CD4-positive, alpha-beta T cell (primary cell): Measurements from ENCODE around the gene MOGAT3. TPM values are rescaled to one million over a fixed set of nuclear protein-coding genes. Genes with fewer than 3 reads are reported as not detected.

Source experiments
- ATAC-seq: fragments of 200-7000 bp; cut with Tn5 transposase; one replicate; pipeline ENCODE4 v1.10.0; 2022; ENCODE audit warnings: mild to moderate bottlenecking; ENCODE audit not compliant: poor library complexity
- CTCF ChIA-PET: fragments of 350-600 bp; sonication (Branson Sonifier 250); formaldehyde crosslinking; loops from one replicate; lab custom pipeline; 2021; ENCODE audit warnings: antibody characterized with exemption, inconsistent platforms; lab: Charles Lee
- POLR2A ChIA-PET: fragments of 350-600 bp; sonication (Branson Sonifier 250); formaldehyde crosslinking; loops from one replicate; lab custom pipeline; 2021; ENCODE audit warnings: antibody characterized with exemption, inconsistent platforms; lab: Charles Lee
- DNase-seq, 14 experiments: peaks; one replicate each; pipeline ENCODE4 v3.0.0-alpha.2; 2013 to 2020; ENCODE audit warnings: mixed read lengths in 2 of 14
- H3K27ac ChIP-seq, 2 donors: one replicate each; pipeline versions ENCODE4 v1.5.1 to v1.7.0; 2013; ENCODE audit warnings: low read length in 2 of 2, low read depth in 1 of 2, mild to moderate bottlenecking in 1 of 2
- H3K27me3 ChIP-seq, 2 experiments: 1 replicate in 1 of 2; 2 replicates in 1 of 2; pipeline versions ENCODE4 v1.6.1 to v1.7.0; 2013; ENCODE audit warnings: low read length in 2 of 2, control low read depth in 1 of 2, mild to moderate bottlenecking in 1 of 2, moderate library complexity in 1 of 2; ENCODE audit not compliant: insufficient read depth in 2 of 2, control insufficient read depth in 1 of 2
- H3K36me3 ChIP-seq: one replicate; pipeline ENCODE4 v1.6.1; 2013; ENCODE audit warnings: low read length, control low read depth; ENCODE audit not compliant: insufficient read depth
- H3K4me1 ChIP-seq: one replicate; pipeline ENCODE4 v1.6.1; 2013; ENCODE audit warnings: low read length, control low read depth; ENCODE audit not compliant: insufficient read depth
- H3K4me3 ChIP-seq: one replicate; pipeline ENCODE4 v1.5.1; 2013; ENCODE audit warnings: mild to moderate bottlenecking, low read length, moderate library complexity
- H3K9me3 ChIP-seq, 2 experiments: 1 replicate in 1 of 2; 2 replicates in 1 of 2; pipeline versions ENCODE4 v1.6.1 to v1.7.0; 2013; ENCODE audit warnings: low read length in 2 of 2, mild to moderate bottlenecking in 2 of 2, control low read depth in 1 of 2, moderate library complexity in 1 of 2; ENCODE audit not compliant: control insufficient read depth in 1 of 2, insufficient read depth in 1 of 2
- H3K27ac Mint-ChIP-seq: one replicate; pipeline ENCODE4 v1.8.0; 2020; ENCODE audit warnings: mixed read lengths
- H3K27me3 Mint-ChIP-seq: one replicate; pipeline ENCODE4 v1.8.0; 2021; ENCODE audit warnings: mixed read lengths
- H3K36me3 Mint-ChIP-seq: one replicate; pipeline ENCODE4 v1.8.0; 2021; ENCODE audit warnings: low read depth, mixed read lengths
- H3K4me1 Mint-ChIP-seq: one replicate; pipeline ENCODE4 v1.8.0; 2021; ENCODE audit warnings: low read depth, mixed read lengths
- H3K4me3 Mint-ChIP-seq: one replicate; pipeline ENCODE4 v1.8.0; 2020; ENCODE audit warnings: mild to moderate bottlenecking, mixed read lengths
- H3K9me3 Mint-ChIP-seq: one replicate; pipeline ENCODE4 v1.8.0; 2020; ENCODE audit warnings: mixed read lengths
- CTCF ChIP-seq: fragments of 200-600 bp; IDR thresholded peaks from one replicate; pipeline ENCODE4 v1.8.0; 2022; ENCODE audit warnings: antibody characterized with exemption, mild to moderate bottlenecking
- intact Hi-C, 2 experiments: fragments of 100-400 bp; cut with DNase I in 1 of 2; cut with micrococcal nuclease in 1 of 2; formaldehyde crosslinking; loops; one replicate each; pipeline versions ENCODE4 v1.15.1 to v1.9.0; 2023 to 2025; cut with DNase I, micrococcal nuclease
- microRNA-seq: library from miRNA; unstranded; fragments of <30 nt; microRNA quantifications from one replicate; pipeline ENCODE4 v1.2.0, GENCODE V29; 2021; ENCODE audit warnings: borderline microRNAs expressed, borderline replicate concordance
- total RNA-seq, 174 experiments: library from RNA in 2 of 174; stranded (reverse) in 2 of 174; gene quantifications; one replicate each; pipeline ENCODE4 v1.2.3 and lab custom pipeline; 2021 to 2026

MOGAT3 gene
- total RNA-seq, 2 experiments from 2014 or later: 0.11 TPM; not detected in 1

GRCh38 chr7:101151908-101152651 lies 48.8 kb downstream of the MOGAT3 start:
- ChIA-PET POLR2A (interaction anchor here (0.6 to 1.1 kb wide), 2 partner anchors 11 to 66 kb away, joined by 3 to 4 read pairs; partner anchors contain the start of gene ZNHIT1), CTCF (interaction anchor here (0.6 to 1.5 kb wide), 4 partner anchors 8 to 74 kb away, joined by 3 read pairs; no protein-coding TSS in a partner anchor)
- no peak overlapping the region for H3K27ac ChIP-seq
- no peak overlapping the region for H3K4me3 ChIP-seq
- peaks cover 19% of the 10 kb centered on the region for H3K4me1 ChIP-seq
- H3K36me3 ChIP-seq: peaks cover 1% of the 10 kb centered on the region
- intact Hi-C loops: loop anchor here in 1 of 2 experiments (2.0 kb wide), 1 partner anchor 15 kb away; no protein-coding TSS in a partner anchor
- peaks cover 9% of the 10 kb centered on the region for H3K36me3 Mint-ChIP-seq
- no peak overlapping the region for H3K27ac Mint-ChIP-seq
- no peaks in the 10 kb centered on the region for H3K27me3 ChIP-seq
- H3K9me3 ChIP-seq: no peaks in the 10 kb centered on the region
- no peak for TF ChIP-seq CTCF
- no peak for DNase-seq
- peak overlapping the region; percentile 27 for H3K4me3 Mint-ChIP-seq
- no peak for ATAC-seq
- H3K4me1 Mint-ChIP-seq: peaks cover 19% of the 10 kb centered on the region
- peaks cover 25% of the 10 kb centered on the region for H3K27me3 Mint-ChIP-seq
- no peaks in the 10 kb centered on the region for H3K9me3 Mint-ChIP-seq

Small RNA genes lying within 50 kb of the gene (microRNA-seq; reads per million reads assigned to microRNA genes)
- gene MIR4653: not detected

Other genes starting within 250 kb of the MOGAT3 start
- under 1 TPM; 0.39 to 0.60 TPM for gene MUC12, start 231.5 kb downstream of the MOGAT3 start, total RNA-seq
- gene MUC17, start 181.0 kb downstream of the MOGAT3 start, total RNA-seq: not detected
- 10 to 100 TPM; 29.9 to 31.8 TPM for gene TRIM56, start 115.6 kb downstream of the MOGAT3 start, total RNA-seq
- under 1 TPM in 1 of 2 experiments, not detected in 1; 0.11 TPM for gene SERPINE1, start 73.9 kb downstream of the MOGAT3 start, total RNA-seq
- 1 to 10 TPM; 3.0 to 3.9 TPM for gene AP1S1, start 46.6 kb downstream of the MOGAT3 start, total RNA-seq
- gene VGF, start 35.5 kb downstream of the MOGAT3 start, total RNA-seq: not detected
- not detected for gene NAT16, start 20.7 kb downstream of the MOGAT3 start, total RNA-seq
- 10 to 100 TPM; 13.8 to 15.9 TPM for gene PLOD3, start 16.5 kb upstream of the MOGAT3 start, total RNA-seq
- 10 to 100 TPM; 28.4 to 30.6 TPM for gene ZNHIT1, start 17.1 kb upstream of the MOGAT3 start, total RNA-seq
- 10 to 100 TPM; 12.6 to 15.2 TPM for gene CLDN15, start 36.8 kb upstream of the MOGAT3 start, total RNA-seq
- 10 to 100 TPM; 81.2 to 82.3 TPM for gene FIS1, start 44.0 kb upstream of the MOGAT3 start, total RNA-seq
- 1 to 10 TPM; 2.7 to 3.3 TPM for gene IFT22, start 120.8 kb upstream of the MOGAT3 start, total RNA-seq
- not detected for gene COL26A1, start 161.8 kb upstream of the MOGAT3 start, total RNA-seq